Stimulated activated CD8-positive, alpha-beta memory T cell treated with anti-CD3 and anti-CD28 coated beads, Interleukin-4, amount 100 ng/mL, for 48 hours (primary cell): ENCODE measurements around the gene UQCC3.
"Not testable (repeated sequence)": the region's sequence is repeated elsewhere in the genome, so short reads cannot be mapped to it uniquely, and the experiment has no call there.

Experiments
- DNase-seq: peaks from one replicate; pipeline ENCODE4 v3.0.0-alpha.2; 2020

Gene UQCC3

DNA sequence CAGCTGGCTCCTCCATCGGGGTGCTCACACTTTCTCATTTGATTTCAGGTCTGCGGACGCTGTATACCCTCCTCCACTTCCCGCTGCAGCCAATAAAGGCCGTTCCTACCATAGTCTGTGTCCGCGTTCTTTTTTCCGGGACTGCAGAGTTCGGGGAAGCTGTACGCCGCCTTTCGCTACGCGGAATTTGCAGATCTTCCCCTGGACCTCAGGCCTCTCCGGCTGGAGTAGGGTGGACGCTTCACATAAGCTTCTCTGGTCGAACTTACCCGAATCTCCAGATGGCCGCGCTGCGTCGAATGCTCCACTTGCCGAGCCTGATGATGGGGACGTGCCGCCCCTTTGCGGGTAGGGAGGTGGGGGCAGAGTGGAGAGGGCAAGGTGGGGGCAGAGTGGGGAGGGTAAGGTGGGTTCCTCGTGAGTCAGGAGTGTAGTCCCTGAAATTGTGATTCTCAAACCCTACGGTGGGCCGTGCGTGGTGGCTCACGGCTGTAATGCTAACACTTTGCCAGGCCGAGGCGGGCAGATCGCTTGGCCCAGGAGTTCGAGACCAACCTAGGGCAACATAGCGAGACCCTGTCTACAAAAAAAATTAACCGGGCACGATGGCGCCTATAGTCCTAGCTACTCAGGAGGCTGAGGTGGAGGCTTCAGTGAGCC, 5.7 kb upstream of the UQCC3 start:
- peak; percentile 79 for DNase-seq

DNA sequence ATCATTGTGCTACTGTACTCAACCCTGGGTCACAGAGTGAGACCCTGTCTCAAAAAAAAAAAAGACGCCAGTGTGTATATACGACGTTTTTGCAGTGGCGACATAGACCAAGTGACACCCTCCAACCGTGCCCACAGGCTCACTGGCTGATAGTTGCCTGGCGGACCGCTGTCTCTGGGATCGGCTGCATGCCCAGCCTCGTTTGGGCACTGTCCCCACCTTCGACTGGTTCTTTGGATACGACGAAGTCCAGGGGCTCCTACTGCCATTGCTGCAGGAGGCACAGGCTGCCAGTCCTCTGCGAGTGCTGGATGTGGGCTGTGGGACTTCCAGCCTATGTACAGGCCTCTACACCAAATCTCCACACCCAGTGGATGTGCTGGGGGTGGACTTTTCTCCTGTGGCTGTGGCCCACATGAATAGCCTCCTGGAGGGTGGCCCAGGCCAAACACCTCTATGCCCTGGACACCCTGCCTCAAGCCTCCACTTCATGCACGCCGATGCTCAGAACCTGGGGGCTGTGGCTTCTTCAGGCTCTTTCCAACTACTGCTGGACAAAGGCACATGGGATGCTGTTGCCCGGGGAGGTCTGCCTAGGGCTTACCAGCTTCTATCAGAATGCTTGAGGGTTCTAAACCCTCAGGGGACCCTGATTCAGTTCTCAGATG, 5.1 kb upstream of the UQCC3 start:
- peak; percentile 47 for DNase-seq

DNA sequence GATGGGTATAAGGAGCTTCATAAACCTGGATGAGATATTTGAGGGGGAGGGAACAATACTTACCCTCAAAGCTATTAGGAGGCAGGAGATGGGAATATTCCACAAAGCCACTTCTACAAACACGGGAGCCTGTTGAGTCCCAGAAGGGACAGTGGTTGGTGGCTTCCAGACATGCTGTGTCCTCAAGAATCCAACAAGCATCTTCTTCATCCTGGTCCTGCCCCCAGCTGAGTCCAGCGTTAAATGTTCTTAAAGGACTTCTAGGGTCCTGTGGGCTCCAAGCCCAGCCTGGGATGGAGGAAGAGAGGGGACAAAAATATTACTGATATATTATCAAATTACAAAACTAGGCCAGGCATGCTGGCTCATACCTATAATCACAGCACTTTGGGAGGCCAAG, 4.0 kb upstream of the UQCC3 start:
- DNase-seq = no peak

DNA sequence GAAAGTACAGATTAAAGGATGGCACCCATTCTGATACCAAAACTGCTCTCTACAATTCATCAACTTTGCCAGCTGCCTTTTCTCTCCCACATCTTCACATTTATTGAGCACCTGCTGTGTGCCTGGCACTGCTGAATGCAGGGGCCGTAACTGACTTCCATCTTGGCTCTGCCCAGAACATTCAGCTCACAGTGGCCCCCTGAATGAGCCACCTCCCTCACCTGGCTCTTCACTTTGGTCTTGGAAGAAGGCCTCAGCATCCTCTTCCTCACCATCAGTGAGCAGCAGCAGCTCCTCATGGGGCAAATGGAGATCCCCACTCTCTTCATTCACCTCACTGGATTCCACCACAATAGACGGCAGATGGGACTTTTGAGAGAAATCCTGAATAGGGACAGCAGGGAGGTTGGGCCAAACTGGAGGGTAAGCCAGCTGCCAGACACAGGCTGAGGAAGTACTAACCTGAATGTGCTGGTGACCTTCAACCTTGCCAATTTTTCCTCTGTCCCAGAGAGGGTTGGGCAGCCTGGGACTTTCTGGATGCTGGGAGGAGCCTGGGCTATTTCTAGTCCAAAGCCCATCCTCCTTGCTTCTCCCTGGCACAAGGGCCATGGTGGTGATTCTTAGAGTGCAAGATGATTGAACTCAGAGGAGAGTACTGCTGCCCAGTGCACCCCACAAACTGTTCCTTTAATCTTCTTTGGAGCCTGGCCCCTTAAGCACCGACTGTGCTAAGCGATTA, 1.9 kb upstream of the UQCC3 start:
- DNase-seq = no peak

DNA sequence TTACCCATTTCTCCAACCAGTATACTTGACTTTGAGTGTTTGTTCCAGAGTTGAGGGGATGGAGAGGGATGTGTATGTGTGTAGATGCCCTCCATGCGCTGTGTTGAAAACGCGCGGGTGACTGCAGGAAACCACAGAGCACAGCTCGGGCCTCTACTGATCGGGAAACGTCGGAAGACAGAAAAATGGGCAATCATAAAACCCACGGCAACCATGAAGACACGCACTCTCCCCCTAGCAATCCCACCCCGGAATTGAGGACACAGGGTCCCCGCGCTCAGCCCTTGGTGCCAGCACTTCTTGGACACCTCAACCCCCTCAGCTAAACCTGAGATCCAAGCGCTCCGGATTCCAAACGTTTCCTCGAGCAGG, 251 bp upstream of the UQCC3 start:
- DNase-seq = no peak

DNA sequence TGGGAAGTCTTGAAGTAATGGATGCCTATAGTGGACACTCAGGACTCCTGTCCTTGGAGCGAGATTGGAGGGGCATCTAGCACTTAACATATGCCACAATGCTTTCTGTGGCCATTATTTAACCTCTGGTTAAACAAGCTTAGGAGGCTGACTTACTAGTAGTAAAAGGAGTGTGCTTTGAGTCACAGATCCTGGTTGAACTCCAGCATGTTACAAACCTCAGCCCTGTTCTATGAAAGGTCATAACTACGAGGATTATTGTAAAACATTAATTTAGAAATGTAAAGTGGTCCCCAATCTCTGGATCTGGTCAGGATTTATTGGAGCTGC, 1.7 kb downstream of the UQCC3 start:
- no peak for DNase-seq

DNA sequence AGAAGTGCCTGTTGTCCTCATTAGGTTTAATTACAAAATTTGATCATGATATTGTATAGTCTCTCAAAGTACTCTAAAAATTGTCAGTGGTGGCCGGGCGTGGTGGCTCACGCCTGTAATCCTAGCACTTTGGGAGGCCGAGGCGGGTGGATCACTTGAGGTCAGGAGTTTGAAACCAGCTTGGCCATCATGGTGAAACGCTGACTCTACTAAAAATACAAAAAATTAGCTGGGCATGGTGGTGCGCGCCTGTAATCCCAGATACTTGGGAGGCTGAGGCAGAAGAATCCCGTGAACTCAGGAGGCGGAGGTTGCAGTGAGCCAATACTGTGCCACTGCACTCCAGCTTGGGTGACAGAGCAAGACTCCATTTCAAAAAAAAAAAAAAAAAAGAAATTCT, 3.9 kb downstream of the UQCC3 start:
- DNase-seq = not testable (repeated sequence)

DNA sequence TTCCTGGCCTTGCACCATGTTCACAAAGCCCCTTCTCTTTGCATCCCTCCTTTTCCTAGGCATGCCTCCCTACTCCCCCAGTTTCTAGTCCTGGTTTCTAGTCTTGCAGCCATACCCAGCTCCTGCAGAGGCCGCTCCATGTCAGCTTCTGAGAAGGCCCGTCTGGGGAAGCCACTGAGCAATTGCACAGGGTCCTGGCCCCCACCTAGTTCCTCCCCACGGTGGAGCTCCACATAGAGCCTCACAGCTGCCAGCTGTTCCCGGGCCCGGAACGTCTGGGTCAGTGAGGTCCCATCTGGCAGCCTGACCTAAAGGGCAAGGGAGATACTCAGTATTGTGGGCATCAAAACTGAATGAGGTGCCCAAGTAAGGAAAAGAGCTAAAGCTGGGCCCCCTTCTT, 5.2 kb downstream of the UQCC3 start:
- DNase-seq = no peak

DNA sequence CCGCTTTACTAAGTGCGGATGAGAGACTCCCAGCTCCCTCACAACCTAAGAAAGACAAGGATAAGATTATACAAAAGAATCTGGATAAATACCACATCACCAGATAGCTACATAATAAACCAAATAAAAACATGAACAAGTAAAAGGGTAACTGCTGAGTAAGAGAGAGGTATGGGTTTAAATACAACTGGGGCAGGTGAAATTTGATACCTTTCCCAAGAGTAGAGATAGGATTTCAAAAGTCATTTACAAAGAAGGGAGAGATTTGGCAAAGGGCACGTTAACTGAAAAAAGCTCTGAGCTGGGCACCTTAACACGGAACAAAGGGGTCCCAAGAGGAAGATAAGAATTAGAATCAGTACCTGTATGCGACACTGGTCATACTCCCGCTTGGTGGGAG, 5.7 kb downstream of the UQCC3 start:
- DNase-seq = no peak

DNA sequence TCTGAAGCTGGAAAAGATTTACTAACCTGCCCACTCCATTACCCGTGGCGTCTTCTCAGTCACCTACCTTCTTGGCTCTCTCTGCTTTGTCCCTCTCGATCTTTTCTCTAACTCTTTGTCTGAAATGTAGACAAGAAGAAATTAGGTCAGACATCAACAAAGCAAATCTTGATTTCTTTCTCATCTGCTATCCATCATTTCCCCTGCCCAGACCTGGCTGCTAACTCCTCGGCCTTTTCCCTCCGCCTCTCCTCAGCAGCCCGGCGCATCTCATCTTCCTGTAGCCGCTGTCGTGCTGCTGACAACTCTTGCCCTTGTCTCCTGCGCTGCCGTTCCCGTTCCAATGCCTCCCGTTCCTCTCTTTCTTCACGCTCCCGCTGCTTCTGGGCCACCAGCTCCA, 6.2 kb downstream of the UQCC3 start:
- DNase-seq = no peak

DNA sequence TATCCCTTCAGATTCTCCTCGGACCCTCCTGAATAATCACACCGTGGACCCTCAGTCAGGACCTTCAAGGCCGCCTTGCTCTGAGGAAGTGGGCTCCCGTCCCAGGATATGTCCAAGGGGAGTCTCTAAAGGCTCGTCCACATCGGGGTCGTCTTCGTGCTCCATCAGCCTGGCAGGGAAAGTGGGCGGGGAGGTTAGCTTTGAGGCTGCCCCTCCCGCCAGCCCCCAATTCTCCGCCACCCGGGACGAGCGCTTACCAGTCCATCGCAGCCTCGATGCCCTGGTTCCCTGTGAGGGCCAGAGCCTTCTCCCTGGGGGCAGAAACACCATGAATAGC, 6.9 kb downstream of the UQCC3 start:
- DNase-seq = no peak

DNA sequence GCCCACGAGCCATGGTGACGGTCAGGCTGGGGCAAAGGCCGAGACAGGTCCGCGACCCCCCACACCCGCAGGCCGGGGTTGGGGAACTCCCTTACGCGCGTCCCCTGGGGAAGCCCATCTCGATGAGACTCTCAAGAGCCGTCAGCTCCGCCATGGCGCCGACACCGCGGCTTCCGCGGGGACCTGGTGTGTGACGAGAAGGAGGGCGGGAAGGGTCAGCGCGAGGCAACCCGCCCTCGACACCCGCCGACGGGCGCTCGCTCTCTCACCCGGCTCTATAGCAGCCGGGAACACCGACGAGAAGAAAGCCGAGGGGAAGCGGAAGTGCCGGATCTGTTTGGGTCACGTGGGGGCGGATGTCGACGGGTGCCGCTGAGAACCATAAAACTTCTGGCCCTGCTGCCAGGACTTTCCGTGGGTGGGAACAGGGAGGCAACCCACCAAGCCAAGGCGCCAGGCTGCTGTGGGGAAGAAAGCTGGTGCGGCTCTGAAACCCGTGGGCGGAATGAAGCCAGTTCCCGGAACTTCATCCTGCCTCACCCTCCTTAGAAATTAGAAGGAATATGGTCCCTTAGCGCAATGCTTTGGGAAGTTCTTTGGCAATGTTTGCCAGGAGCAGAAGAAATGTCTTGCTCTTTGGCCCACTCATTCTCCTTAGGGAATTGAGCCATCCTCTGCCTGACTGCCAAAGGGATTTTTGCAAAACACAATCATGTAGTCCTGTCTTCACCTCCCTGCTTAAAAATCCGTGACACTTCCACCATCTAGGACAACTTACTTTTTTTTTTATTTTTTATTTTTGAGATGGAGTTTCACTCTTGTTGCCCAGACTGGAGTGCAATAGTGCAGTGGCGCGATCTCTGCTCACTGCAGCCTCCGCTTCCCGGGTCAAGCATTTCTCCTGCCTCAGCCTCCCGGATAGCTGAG, 7.6 kb downstream of the UQCC3 start, which contains the start of gene UBXN1:
Gene UBXN1 (minus strand): TSS at position 304 of the 927 bp plus-strand sequence. CDS start 150 bp downstream, at position 154.
- DNase-seq = peak; percentile 92

DNA sequence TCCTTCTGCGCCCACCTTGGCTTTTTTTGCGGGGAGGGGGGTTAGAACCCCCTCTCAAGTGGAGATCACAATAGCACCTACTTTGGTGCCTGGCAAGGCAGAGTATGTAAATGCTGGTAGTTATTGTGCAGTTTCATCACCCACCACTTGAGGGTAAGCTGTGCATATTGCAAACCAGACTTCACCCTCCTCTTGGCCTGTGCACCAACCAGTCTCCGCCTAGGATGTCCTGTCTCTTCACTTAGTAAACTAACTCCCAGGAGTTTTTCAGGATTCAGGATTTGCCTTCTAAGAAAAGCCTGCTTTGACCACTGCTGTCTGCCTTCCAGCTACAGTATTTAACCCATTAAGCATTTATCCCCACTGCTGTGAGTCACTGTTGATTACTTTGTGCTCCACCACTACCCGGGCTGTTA, 9.4 kb downstream of the UQCC3 start:
- DNase-seq = no peak

DNA sequence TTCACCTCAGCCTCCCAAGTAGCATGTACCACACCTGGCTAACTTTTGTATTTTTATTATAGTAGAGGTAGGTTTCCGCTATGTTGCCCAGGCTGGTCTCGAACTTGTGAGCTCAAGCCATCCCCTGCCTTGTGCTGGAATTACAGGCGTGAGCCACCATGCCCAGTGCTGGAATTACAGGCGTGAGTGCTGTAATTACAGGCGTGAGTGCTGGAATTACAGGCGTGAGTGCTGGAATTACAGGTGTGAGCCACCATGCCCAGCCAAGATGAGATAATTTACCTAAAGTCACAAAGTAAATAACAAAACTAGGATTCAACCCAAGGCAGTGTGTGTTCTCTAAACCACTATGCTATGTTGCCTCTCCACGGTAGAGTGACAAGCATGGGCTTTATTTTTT, 11.0 kb downstream of the UQCC3 start:
- DNase-seq = no peak

DNA sequence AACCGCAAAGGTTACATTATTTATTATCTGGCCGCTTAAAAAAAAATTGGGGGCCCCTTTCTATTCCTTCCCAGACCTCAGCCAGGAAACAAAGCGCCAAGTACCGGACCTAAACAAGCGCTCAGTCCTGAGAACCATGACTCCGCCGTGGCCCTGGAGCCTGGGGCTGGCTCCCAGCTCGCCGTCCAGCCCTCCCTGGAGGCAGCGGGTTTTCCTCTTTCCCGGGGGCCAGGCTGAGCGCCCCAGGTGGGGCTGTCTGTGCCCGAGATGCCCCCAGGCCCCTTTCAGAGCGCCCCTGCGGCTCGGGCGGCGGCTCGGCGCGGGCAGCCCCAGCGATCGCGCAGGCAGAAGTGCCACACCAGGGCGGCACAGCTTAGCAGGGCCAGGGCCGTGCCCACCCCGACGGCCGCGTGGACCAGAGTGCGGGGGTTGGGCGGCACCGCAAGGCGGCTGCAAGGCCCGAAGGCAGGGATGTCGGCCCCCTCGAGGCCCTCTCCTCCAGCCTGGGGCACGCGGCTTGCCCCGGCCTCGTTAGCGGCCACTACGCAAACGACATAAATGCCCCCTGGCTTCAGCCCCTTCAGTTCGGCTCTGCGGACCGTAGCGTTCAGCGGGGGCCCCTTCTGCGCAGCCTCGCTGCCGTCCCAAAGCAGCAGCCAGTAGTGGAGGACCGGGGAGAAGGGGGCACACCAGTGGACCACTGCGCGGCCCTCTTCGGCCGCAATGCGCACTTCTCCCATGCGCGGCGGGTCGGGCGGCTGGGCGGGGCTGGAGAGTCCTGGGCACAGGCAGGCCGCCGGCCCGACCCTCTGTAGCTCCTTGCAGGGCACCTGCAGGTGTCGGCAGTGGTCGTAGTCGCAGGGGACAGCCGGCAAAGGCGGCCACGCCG, 16.3 kb downstream of the UQCC3 start:
- DNase-seq = no peak

DNA sequence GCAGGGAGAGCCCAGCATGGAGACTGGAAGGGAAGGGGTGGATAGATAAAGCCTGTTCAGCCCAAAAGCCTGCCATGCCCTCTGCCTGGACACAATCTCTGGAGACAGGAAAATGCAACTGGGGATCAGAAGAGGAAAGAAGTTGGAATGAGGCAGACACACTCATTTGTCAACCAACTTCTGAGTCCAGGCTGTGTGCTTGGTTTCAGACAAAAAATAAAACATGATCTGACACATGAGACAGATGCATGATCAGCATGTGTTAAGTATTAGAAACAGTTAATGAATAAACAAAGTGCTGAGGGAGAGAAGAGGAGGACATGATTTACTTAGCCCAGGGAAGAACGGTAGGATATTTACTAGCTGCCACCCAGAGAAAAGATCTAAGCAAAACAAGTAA, 17.0 kb downstream of the UQCC3 start:
- DNase-seq = no peak

DNA sequence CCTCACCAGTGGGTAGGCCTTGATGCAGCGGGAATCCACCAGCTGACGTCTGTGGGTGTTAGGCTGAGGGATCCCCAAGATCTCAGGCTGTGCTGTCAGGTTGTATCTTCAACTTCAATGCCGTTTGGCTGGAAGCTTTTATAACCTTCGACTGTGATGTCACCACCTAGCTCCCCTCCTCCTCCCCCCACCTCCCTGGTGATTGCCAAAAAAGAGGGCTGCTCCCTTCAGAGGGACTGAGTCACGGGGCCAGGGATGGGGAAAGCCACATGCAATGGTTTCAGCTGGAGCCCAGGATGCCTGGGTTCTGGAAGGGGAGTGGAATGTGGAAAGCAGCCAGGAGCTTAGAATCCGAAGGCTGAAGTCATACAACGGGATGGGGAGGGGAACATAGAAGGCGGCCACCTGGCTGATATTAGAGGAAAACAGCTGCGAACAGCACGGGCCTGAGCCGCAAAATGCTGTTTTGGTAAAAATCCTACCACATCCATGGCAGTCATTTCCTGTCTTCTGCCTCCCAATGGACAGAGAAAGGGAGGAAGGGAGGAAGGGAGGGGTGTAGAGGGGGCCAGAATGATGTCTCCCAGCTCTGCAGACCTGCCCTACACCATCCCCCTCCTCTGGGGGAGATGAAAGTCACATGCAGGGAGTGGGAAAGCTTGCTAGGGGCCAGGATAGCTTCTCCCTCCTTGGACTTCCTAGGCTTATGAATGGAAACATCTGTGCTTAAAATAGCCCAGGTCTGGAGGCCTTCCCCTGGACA, 18.1 kb downstream of the UQCC3 start, which contains the start of gene LRRN4CL:
Gene LRRN4CL (minus strand): TSS at position 110 of the 763 bp plus-strand sequence. CDS start 1,022 bp downstream, outside the sequence.
- DNase-seq = no peak

DNA sequence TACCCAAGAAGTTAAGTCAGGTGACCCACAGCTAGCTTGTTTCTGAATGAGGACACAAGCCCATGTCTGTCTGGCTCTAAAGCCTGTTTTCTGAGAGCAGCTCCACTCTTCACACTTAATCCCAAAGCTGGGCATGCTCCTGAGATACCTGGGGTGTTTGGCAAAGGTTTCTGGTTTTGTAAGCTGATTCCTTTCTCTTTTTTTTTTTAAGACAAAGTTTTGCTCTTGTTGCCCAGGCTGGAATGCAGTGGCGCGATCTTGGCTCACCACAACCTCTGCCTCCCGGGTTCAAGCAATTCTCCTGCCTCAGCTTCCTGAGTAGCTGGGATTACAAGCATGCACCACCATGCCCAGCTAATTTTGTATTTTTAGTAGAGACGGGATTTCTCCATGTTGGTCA, 22.2 kb downstream of the UQCC3 start:
- not testable (repeated sequence) for DNase-seq

DNA sequence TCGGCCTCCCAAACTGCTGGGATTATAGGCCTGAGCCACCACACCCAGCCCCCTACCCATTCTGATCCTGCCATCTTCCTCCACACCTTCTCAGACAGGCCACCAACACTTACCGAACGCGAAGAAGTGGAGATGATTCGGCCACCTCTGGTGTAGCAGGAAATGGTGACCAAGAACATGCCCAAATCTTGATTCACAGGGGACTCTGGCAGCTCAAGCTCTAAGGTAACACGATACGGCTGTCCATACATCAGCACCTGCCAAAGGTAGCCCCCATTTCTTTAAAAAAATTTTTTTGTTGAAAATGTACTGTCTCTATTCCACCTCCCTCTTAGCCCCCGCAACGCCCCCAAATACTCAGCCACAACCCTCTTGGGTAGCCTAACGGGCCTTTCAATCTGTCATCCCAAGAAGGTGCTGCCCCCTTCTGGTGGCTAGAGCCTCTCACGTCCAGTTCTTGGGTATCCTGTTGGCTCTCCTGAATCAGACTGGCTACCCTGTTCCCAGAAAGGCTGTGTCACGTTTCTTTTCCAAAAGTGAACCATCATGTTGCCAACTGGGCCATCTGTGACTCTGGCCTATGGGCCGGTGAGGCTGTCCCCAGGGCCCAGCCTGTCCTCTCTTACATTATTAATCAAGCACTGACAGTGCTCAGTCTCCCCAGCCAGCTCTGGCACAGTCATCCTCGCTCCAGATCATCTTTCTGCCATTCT, 23.1 kb downstream of the UQCC3 start:
- peak; percentile 83 for DNase-seq

DNA sequence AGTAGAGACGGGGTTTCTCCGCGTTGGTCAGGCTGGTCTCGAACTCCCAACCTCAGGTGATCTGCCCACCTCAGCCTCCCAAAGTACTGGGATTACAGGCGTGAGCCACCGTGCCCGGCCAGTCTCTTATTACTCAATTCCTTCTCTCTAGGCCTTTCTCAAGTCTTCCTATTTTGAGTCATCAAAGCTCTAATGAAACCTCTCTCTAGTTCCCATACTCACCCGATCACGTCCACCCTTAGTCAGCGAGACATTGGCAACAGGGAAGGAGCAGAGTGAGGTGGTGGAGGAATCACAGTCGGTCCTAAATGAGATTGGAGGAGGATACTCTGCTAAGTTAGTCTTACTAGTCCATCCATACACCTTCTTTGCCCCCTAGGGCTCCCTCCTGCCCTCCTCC, 30.8 kb downstream of the UQCC3 start:
- no peak for DNase-seq

DNA sequence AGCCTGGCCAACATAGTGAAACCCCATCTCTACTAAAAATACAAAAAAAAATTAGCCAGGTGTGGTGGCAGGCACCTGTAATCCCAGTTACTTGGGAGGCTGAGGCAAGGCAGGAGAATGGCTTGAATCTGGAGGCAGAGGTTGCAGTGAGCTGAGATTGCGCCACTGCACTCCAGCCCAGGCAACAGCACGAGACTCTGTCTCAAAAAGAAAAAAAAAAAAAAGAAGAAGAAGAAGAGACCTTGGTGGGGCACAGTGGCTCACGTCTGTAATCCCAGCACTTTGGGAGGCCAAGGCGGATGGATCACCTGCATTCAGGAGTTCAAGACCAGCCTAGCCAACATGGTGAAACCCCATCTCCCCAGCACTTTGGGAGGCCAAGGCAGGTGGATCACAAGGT, 32.4 kb downstream of the UQCC3 start:
- DNase-seq = not testable (repeated sequence)
